B cell (primary cell): ENCODE measurements around the gene NCK2.

ENCODE experiments used
- EZH2 ChIP-seq: IDR thresholded peaks from 2 replicates; pipeline ENCODE4 v1.6.1; 2012; ENCODE audit warnings: borderline replicate concordance, low read depth, mild to moderate bottlenecking, moderate library complexity, low read length; ENCODE audit not compliant: insufficient read depth, poor library complexity, severe bottlenecking
- TF ChIP-seq, protein P1 (sequence below): fragments of 200-600 bp; IDR thresholded peaks from one replicate; pipeline ENCODE4 v1.8.0; 2022; ENCODE audit warnings: antibody characterized with exemption, mild to moderate bottlenecking

DNA sequence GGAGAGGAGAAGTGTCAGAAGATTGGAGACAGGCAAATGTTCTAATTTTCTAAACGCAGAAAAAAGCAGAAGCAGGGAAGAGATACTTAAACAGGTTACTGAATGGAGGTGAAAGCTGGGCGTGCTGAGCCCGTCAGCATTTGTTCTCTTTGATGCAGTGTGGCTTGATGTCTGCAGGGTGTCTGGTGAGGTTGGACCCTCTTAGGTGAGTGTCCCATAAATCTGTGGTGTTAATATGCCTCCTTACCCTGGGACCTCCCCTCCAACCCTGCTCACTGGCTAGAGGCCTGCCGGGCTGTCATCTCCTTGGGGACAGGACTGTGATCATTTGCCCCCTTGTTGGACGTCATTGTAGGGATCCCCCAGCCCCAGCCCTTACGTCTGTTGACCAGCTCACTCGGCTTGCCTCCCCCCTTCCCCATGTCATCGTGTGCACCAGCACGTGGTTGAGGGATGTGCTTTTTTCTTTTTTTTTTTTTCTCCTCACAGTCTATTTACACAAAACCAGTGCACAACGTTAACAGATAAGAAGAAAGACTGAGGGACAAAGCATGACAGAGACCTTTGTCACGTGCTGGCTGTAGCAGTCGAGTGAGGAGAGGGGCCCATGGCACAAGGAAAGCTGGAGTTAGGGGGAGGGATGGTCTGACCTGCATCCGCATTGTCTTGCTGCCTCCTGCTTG lies 56.4 kb downstream of the NCK2 start:
- no peak for TF ChIP-seq EZH2
- TF ChIP-seq, protein P1, sequence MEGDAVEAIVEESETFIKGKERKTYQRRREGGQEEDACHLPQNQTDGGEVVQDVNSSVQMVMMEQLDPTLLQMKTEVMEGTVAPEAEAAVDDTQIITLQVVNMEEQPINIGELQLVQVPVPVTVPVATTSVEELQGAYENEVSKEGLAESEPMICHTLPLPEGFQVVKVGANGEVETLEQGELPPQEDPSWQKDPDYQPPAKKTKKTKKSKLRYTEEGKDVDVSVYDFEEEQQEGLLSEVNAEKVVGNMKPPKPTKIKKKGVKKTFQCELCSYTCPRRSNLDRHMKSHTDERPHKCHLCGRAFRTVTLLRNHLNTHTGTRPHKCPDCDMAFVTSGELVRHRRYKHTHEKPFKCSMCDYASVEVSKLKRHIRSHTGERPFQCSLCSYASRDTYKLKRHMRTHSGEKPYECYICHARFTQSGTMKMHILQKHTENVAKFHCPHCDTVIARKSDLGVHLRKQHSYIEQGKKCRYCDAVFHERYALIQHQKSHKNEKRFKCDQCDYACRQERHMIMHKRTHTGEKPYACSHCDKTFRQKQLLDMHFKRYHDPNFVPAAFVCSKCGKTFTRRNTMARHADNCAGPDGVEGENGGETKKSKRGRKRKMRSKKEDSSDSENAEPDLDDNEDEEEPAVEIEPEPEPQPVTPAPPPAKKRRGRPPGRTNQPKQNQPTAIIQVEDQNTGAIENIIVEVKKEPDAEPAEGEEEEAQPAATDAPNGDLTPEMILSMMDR: no peak
